Stimulated activated CD4-positive, alpha-beta T cell treated with anti-CD3 and anti-CD28 coated beads, Interleukin-2, amount 100 ng/mL, for 4 hours (primary cell): ENCODE measurements around the gene MPP3.

Experiments used
- DNase-seq: peaks from one replicate; pipeline ENCODE4 v3.0.0-alpha.2; 2020; ENCODE audit warnings: low read depth

Gene MPP3

GRCh38 chr17:43772877-43773648, 59.9 kb downstream of the MPP3 start:
- no peak for DNase-seq

GRCh38 chr17:43771463-43771862, 61.5 kb downstream of the MPP3 start:
- no peak for DNase-seq

GRCh38 chr17:43770957-43771356, 62.0 kb downstream of the MPP3 start:
- no peak for DNase-seq

DNA sequence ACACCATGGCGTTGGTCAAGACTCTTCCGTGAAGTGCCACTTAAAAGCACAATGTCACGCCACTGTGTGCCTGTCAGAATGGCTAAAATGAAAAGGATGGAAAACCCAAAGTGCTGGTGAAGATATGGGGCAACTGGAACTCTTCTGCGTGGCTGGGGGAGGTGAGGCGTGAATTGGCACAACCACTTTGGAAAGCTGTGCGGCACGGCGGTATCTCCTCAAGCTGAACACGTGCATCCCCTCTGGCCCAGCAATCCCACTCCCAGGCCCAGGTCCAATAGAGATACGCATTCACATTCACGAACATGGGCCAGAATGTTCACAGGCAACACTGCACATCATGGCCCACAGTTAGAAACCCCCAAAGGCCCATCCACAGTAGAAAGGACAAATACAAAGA, 63.1 kb downstream of the MPP3 start:
- DNase-seq = no peak

DNA sequence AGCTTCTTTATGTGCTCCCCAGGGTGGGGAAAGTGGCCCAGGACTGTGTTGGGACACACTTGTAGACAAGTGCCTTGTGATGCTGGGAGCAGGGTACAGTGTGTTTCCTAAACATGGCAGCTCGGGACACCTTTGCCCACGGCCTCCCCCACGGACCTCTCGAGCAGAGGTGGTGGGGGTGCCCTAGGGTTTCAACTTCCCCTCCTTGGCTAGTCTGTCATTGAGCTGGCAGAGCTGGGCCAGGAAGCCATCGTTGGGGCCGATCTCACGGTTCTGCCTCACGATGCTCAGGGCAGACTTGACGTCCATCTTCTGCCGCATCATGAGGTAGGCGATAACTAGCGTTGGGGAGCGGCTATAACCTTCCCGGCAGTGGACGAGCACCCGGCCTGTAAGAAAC, 63.5 kb downstream of the MPP3 start:
- DNase-seq = no peak

- DNase-seq = no peak
Observed at GRCh38 chr17:43768943-43769342, 64.0 kb downstream of the MPP3 start.

DNA sequence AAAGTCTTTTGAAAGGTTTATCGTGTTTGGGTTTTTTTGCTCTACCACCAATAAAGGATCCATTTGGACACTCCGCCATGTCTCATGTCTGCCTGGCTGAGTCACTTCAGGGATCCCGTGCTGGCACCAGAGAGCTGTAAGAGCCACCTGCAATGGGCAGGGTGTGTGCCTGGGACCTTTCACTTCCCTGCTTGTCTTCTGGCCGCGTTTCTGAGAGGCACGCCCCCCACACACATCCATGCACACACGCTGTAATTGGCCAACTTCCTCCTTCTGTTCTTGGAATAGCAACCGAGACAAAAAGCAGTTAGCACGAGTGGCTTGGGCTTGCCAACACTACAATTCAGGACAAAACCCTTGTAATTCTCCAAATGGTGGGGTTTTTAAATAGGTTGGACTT, 64.6 kb downstream of the MPP3 start:
- DNase-seq = no peak

DNA sequence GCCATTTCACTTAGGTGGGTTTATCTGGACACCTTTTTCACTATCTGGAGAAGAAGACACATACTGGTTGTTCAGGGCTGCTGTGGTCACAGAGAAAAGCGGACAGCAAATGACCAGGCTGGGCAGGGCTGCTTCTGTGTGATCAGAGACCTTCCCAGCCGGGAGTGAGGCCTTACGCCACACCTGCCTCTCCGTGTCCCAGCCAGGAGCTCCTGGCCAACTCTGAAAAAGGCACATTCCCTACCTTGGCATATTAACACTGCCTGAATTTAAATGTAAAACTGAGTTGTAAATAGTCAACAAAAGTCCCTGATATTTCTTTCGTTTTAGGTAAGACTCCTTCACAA, 65.3 kb downstream of the MPP3 start:
- no peak for DNase-seq

DNA sequence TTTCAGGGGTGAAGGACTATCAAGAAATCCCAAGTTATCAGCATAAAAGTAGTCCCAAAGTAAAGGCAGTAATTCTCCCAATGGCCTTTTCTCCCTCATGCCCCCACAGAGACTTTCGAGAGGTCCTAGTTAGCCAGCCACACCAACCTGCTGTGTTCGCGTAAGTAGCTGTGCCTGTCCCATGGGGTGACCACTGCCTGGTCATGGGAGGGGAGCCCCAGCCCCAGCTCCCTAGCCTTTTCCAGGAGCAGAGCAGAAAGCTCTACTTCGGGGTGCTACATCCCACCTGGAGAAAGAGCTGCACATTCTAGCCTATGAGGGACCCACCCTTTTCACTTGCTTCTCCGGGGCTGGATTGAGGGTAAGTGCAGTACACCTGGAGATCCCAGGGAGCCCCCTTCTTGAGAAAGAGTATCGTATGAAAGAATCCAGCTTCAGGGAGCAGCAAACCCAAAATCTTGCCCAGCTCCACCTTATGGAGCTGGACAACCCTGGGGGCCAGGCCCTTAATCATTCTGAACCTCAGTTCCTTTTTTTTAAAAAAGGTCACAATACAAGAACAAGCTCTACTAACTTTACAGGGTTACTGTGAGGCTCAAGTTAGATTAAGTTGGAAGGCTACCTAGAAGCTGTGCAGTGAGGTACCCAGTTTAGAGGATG, 65.8 kb downstream of the MPP3 start:
- DNase-seq = no peak

GRCh38 chr17:43766413-43767052, 66.4 kb downstream of the MPP3 start:
- DNase-seq = peak; percentile 23

DNA sequence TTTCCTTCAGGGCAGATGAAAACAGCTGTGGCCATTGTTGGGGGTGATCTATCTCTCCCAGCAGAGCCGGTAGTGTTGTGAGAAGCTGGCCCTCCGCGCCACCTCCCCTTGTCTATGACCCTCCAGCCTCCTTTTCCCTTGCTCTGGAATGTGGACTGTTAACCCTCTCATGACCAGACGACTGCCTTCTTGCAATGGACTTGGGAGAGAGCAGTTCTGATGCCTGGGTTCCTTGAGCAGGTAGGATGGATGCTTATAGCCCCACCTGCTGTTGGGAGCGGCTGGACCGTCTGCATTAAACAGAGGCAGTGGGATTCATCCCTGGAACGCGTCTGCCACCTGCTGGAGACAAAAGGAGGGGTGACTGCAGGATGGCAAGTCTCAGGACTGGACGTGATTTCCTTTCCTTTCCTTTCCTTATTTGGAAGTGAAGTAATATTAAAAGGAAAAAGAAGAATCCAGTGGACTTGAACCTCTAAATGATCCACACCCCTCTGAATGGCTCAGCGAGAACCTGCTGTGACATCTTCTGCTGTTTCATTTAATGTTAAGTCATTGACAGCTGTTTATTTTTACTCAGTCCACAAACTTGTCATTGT, 72.6 kb downstream of the MPP3 start:
- DNase-seq = peak; percentile 78

- no peak for DNase-seq
Observed at GRCh38 chr17:43759836-43760235, 73.1 kb downstream of the MPP3 start.

- no peak for DNase-seq
Observed at GRCh38 chr17:43758497-43759174, 74.3 kb downstream of the MPP3 start, which contains the start of gene SOST. Gene SOST, minus strand, starts transcription at chr17:43758791. Its CDS starts 50 bp downstream, at chr17:43758741.

DNA sequence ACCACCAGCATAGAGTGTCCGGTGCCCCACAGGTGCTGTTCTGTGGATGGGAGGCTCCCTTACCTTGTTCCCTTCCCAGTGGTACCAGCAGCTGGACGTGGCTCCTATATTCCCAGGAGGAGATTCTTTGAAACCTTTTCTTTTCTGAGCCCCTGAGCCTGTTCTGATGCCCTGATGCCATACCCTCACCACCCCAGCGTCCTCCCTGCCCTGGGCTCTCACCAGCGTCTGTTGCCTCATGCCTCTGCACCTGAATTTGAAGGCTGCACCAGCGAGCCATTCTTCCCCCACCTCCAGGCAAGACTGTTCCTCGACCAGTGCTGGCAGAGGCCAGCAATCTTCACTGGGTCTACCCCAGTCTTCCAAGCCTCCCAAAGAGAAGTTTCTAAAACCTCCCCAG, 74.9 kb downstream of the MPP3 start:
- DNase-seq = no peak

GRCh38 chr17:43757171-43757660, 75.7 kb downstream of the MPP3 start:
- no peak for DNase-seq

- DNase-seq = no peak
Observed at GRCh38 chr17:43756201-43756600, 76.7 kb downstream of the MPP3 start.

- no peak for DNase-seq
Observed at GRCh38 chr17:43755389-43755875, 77.5 kb downstream of the MPP3 start.

GRCh38 chr17:43754947-43755346, 78.0 kb downstream of the MPP3 start:
- no peak for DNase-seq

DNA sequence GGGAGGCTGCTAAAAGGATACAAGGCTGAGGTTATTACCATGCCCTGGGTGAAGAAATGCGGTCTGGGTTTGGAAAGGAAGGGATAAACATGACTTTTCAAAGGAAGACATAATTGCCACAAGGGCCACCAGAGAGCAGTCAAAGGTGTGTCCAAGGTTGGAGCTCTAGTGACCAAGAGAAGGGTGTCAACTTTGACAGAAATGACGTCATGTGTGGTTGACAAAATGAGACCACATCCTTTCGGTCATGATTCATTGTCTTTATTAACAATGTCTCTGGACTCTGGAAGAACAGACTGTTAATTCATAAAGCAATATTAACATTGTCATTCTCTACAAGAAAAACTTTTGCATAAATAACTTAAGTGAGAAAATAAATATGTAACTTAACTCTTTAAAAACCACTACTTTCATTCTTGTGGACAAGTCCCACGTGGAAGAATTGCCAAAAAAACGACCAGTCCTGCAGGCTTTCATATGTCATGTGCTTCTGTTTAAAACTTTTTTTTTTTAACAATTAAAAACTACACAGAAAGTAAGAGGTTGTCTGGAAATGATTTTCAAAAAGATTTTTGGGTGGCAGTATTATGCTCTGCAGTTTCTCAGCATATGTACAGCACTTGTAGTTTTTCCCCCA, 79.3 kb downstream of the MPP3 start:
- no peak for DNase-seq
